ENCODE results near the gene AP4B1.
A peak's percentile ranks its signal among the peaks of the same experiment; 100 is the strongest.
"Not testable (repeated sequence)": the region's sequence is repeated elsewhere in the genome, so short reads cannot be mapped to it uniquely, and the experiment has no call there.

AP4B1 gene

GRCh38 chr1:113852694-113853093 is 51.9 kb downstream of the AP4B1 start:
- H3K4me1 ChIP-seq (ENCODE audit: control insufficient read depth, insufficient read depth, low read length) = peaks cover 52% of the 10 kb centered on the region
- peak overlapping the region; percentile 49 for H3K4me3 ChIP-seq (ENCODE audit: low read length)
- peak; percentile 52 for DNase-seq (ENCODE audit: low read depth)
- not testable (repeated sequence) for H3K36me3 ChIP-seq (ENCODE audit: control insufficient read depth, insufficient read depth, low read length, severe bottlenecking); H3K9me3 ChIP-seq (ENCODE audit: control insufficient read depth, low read length); H3K27me3 ChIP-seq (replicated peaks; ENCODE audit: control insufficient read depth, insufficient read depth, low read length)
- peak overlapping the region; percentile 34 for H3K9ac ChIP-seq (ENCODE audit: low read length)

- Histone ChIP-seq H3K4me1 (ENCODE audit: control insufficient read depth, insufficient read depth, low read length) (peaks cover 32% of the 10 kb centered on the region), H3K4me3 (ENCODE audit: low read length) (no peak overlapping the region), H3K9me3 (ENCODE audit: control insufficient read depth, low read length) (peaks cover 10% of the 10 kb centered on the region), H3K36me3 (ENCODE audit: control insufficient read depth, insufficient read depth, low read length, severe bottlenecking) (no peaks in the 10 kb centered on the region), H3K27me3 (replicated peaks; ENCODE audit: control insufficient read depth, insufficient read depth, low read length) (no peaks in the 10 kb centered on the region), H3K9ac (ENCODE audit: low read length) (no peak overlapping the region)
- no peak for DNase-seq (ENCODE audit: low read depth)
Observed at GRCh38 chr1:113850127-113850796, 54.3 kb downstream of the AP4B1 start.

DNA sequence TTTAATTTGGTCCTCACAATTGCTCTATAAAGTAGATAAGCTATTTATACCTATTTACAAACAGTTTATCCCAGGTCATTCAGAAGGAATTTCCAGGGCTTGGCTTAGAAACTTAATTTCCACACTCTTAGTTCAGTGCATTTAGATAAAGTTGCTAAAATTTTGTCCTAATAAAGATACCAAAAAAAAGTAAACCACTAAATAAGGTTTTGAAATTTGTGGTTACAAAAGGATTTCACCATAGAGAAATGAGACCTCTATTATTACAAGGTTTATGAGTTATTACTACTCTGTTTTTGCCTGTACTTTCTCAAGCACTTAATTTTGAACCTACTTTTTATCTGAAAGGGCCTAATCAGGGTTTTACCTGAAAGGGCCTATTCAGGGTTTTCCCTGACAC is 55.5 kb downstream of the AP4B1 start:
- peak; percentile 20 for DNase-seq (ENCODE audit: low read depth)
- Histone ChIP-seq H3K9ac (ENCODE audit: low read length) (no peak overlapping the region), H3K9me3 (ENCODE audit: control insufficient read depth, low read length) (peaks cover 10% of the 10 kb centered on the region), H3K36me3 (ENCODE audit: control insufficient read depth, insufficient read depth, low read length, severe bottlenecking) (no peaks in the 10 kb centered on the region), H3K4me1 (ENCODE audit: control insufficient read depth, insufficient read depth, low read length) (peaks cover 27% of the 10 kb centered on the region), H3K4me3 (ENCODE audit: low read length) (no peak overlapping the region), H3K27me3 (replicated peaks; ENCODE audit: control insufficient read depth, insufficient read depth, low read length) (no peaks in the 10 kb centered on the region)

GRCh38 chr1:113846391-113847035 is 58.1 kb downstream of the AP4B1 start:
- H3K9me3 ChIP-seq (ENCODE audit: control insufficient read depth, low read length) = peaks cover 10% of the 10 kb centered on the region
- no peak overlapping the region for H3K4me3 ChIP-seq (ENCODE audit: low read length)
- no peaks in the 10 kb centered on the region for H3K36me3 ChIP-seq (ENCODE audit: control insufficient read depth, insufficient read depth, low read length, severe bottlenecking)
- DNase-seq (ENCODE audit: low read depth) = no peak
- H3K4me1 ChIP-seq (ENCODE audit: control insufficient read depth, insufficient read depth, low read length) = peaks cover 14% of the 10 kb centered on the region
- no peaks in the 10 kb centered on the region for H3K27me3 ChIP-seq (replicated peaks; ENCODE audit: control insufficient read depth, insufficient read depth, low read length)
- H3K9ac ChIP-seq (ENCODE audit: low read length) = no peak overlapping the region

Data from adipocyte (in vitro differentiated cells).